HepG2 (cell line): ENCODE results near the gene FAM120B.

ENCODE experiments used
- CTCF ChIP-seq: sonication (generic); formaldehyde crosslinking; IDR thresholded peaks from 2 replicates; pipeline ENCODE4 v1.5.0; 2020; ENCODE audit warnings: mild to moderate bottlenecking, missing genetic modification reagents, moderate library complexity
- EEA1 ChIP-seq: sonication (generic); formaldehyde crosslinking; IDR thresholded peaks from 2 replicates; pipeline ENCODE4 v1.5.1; 2020; ENCODE audit warnings: mild to moderate bottlenecking, missing genetic modification reagents, borderline replicate concordance
- IKZF4 ChIP-seq: sonication (generic); formaldehyde crosslinking; IDR thresholded peaks from 2 replicates; pipeline ENCODE4 v1.5.1; 2020; ENCODE audit warnings: borderline replicate concordance, mild to moderate bottlenecking, low read depth, missing genetic modification reagents; ENCODE audit errors: not compliant biosample characterization
- KDM2A ChIP-seq: sonication (generic); formaldehyde crosslinking; IDR thresholded peaks from 2 replicates; pipeline ENCODE4 v1.4.0; 2020; ENCODE audit warnings: low read depth, missing genetic modification reagents, borderline replicate concordance
- MNT ChIP-seq: fragments of 450-650 bp; IDR thresholded peaks from 2 replicates; pipeline ENCODE4 v1.6.1; 2016
- NFE2L2 ChIP-seq: fragments of 150-350 bp; IDR thresholded peaks from 2 replicates; pipeline ENCODE4 v1.6.1; 2014; ENCODE audit warnings: low read length
- RBAK ChIP-seq: sonication (generic); formaldehyde crosslinking; IDR thresholded peaks from 2 replicates; pipeline ENCODE4 v1.5.1; 2020; ENCODE audit warnings: mild to moderate bottlenecking, missing genetic modification reagents
- TAF1 ChIP-seq: sonication (generic); formaldehyde crosslinking; IDR thresholded peaks from 2 replicates; pipeline ENCODE4 v1.4.0; 2020; ENCODE audit warnings: missing genetic modification reagents
- YY1 ChIP-seq: IDR thresholded peaks from 2 replicates; pipeline ENCODE4 v1.6.1; 2011; ENCODE audit warnings: low read length, low read depth, moderate library complexity, mild to moderate bottlenecking; ENCODE audit not compliant: insufficient read depth, insufficient replicate concordance
- ZNF138 ChIP-seq: sonication (generic); formaldehyde crosslinking; IDR thresholded peaks from 2 replicates; pipeline ENCODE4 v1.5.0; 2020; ENCODE audit warnings: mild to moderate bottlenecking, low read depth, missing genetic modification reagents
- ZNF350 ChIP-seq: sonication (generic); formaldehyde crosslinking; IDR thresholded peaks from 2 replicates; pipeline ENCODE4 v1.4.0; 2020; ENCODE audit warnings: mild to moderate bottlenecking, low read depth, missing genetic modification reagents, borderline replicate concordance
- ZNF468 ChIP-seq: sonication (generic); formaldehyde crosslinking; IDR thresholded peaks from 2 replicates; pipeline ENCODE4 v1.8.0; 2022; ENCODE audit warnings: mild to moderate bottlenecking, moderate library complexity, missing genetic modification reagents
- ZSCAN31 ChIP-seq: sonication (generic); formaldehyde crosslinking; IDR thresholded peaks from 2 replicates; pipeline ENCODE4 v1.5.0; 2020; ENCODE audit warnings: low read depth, mild to moderate bottlenecking, missing genetic modification reagents

- TF ChIP-seq EEA1 (CRISPR knock-in tag), result no peak
- TF ChIP-seq ZNF138, result no peak
- no peak for TF ChIP-seq TAF1 (CRISPR knock-in tag)
- TF ChIP-seq CTCF (CRISPR knock-in tag), result no peak
- TF ChIP-seq ZNF468 (CRISPR knock-in tag), result no peak
- TF ChIP-seq RBAK (CRISPR knock-in tag), result no peak
- no peak for TF ChIP-seq IKZF4 (CRISPR knock-in tag)
- no peak for TF ChIP-seq ZSCAN31 (CRISPR knock-in tag)
- no peak for TF ChIP-seq ZNF350 (CRISPR knock-in tag)
- TF ChIP-seq YY1, result no peak
- TF ChIP-seq KDM2A (CRISPR knock-in tag), result no peak
- TF ChIP-seq NFE2L2, result no peak
- no peak for TF ChIP-seq MNT
Measured at GRCh38 chr6:170362121-170362520, 55.6 kb downstream of the FAM120B start.
